Measurements from ENCODE around the gene PLCG2. TPM values are rescaled to one million over a fixed set of nuclear protein-coding genes. Genes with fewer than 3 reads are reported as not detected.
A peak's percentile ranks its signal among the peaks of the same experiment; 100 is the strongest.

PLCG2 gene
- total RNA-seq, 2 experiments from 2014 or later, result 8.3 to 10.6 TPM

GRCh38 chr16:81879625-81880024 lies 100.5 kb downstream of the PLCG2 start:
- POLR2A ChIA-PET, result no interaction called here
- CTCF ChIA-PET, result interaction anchor here (0.8 to 2.4 kb wide), 6 partner anchors 10 to 350 kb away, joined by 3 to 10 read pairs (median 3); no protein-coding TSS in a partner anchor
- intact Hi-C loops (cut with micrococcal nuclease), result loop anchor here (10.0 kb wide), 2 partner anchors 255 to 515 kb away; no protein-coding TSS in a partner anchor
- H3K9me3 Mint-ChIP-seq, result no peaks in the 10 kb centered on the region
- no peak overlapping the region for H3K27ac Mint-ChIP-seq
- H3K27me3 Mint-ChIP-seq, result no peaks in the 10 kb centered on the region
- H3K4me3 Mint-ChIP-seq, result no peak overlapping the region
- no peaks in the 10 kb centered on the region for H3K36me3 Mint-ChIP-seq
- DNase-seq, result peak; percentile 32
- no peaks in the 10 kb centered on the region for H3K4me1 Mint-ChIP-seq (ENCODE audit: low read depth)

- H3K9me3 Mint-ChIP-seq, result no peaks in the 10 kb centered on the region
- POLR2A ChIA-PET, result no interaction called here
- H3K4me3 Mint-ChIP-seq, result no peak overlapping the region
- no peak overlapping the region for H3K27ac Mint-ChIP-seq
- H3K27me3 Mint-ChIP-seq, result no peaks in the 10 kb centered on the region
- H3K4me1 Mint-ChIP-seq (ENCODE audit: low read depth), result no peaks in the 10 kb centered on the region
- CTCF ChIA-PET, result interaction anchor here (1.2 to 1.4 kb wide), 3 partner anchors 16 to 349 kb away, joined by 3 to 4 read pairs (median 3); no protein-coding TSS in a partner anchor
- intact Hi-C loops (cut with micrococcal nuclease), result no loop called here
- H3K36me3 Mint-ChIP-seq, result no peaks in the 10 kb centered on the region
- DNase-seq, result no peak
Measured at GRCh38 chr16:81880816-81881215, 101.7 kb downstream of the PLCG2 start.

- Mint-ChIP-seq H3K36me3 (no peaks in the 10 kb centered on the region), H3K4me1 (ENCODE audit: low read depth) (no peaks in the 10 kb centered on the region), H3K4me3 (no peak overlapping the region), H3K9me3 (no peaks in the 10 kb centered on the region), H3K27me3 (no peaks in the 10 kb centered on the region), H3K27ac (no peak overlapping the region)
- ChIA-PET POLR2A (no interaction called here), CTCF (no interaction called here)
- DNase-seq, result no peak
- intact Hi-C loops (cut with micrococcal nuclease), result no loop called here
Measured at GRCh38 chr16:81881228-81881627, 102.1 kb downstream of the PLCG2 start.

GRCh38 chr16:81882559-81882958 lies 103.5 kb downstream of the PLCG2 start:
- no peak for DNase-seq
- intact Hi-C loops (cut with micrococcal nuclease), result no loop called here
- Mint-ChIP-seq H3K27ac (no peak overlapping the region), H3K4me1 (ENCODE audit: low read depth) (no peaks in the 10 kb centered on the region), H3K4me3 (no peak overlapping the region), H3K36me3 (no peaks in the 10 kb centered on the region), H3K27me3 (no peaks in the 10 kb centered on the region), H3K9me3 (no peaks in the 10 kb centered on the region)
- ChIA-PET POLR2A (no interaction called here), CTCF (no interaction called here)

DNA sequence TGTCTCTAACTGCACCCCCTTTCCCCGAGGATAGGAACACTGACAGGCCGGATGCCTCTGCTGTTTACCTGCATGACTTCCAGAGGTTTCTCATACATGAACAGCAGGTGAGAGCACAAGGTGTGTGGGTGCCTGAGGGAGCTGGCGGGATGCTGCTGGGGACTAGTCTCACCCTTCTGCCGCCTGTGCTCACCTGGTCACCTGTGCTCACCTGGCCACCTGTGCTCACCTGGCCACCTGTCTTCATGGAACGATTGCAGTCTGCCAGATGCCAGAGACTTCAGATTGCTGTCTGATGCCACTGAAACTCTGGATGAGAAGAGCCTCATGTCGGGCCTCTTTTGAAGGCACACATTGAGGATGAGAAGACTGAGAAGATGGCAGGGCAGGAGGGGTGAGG lies 104.1 kb downstream of the PLCG2 start:
- Mint-ChIP-seq H3K9me3 (no peaks in the 10 kb centered on the region), H3K4me3 (no peak overlapping the region), H3K27me3 (no peaks in the 10 kb centered on the region), H3K36me3 (no peaks in the 10 kb centered on the region), H3K27ac (no peak overlapping the region), H3K4me1 (ENCODE audit: low read depth) (no peaks in the 10 kb centered on the region)
- ChIA-PET CTCF (no interaction called here), POLR2A (no interaction called here)
- no peak for DNase-seq
- intact Hi-C loops (cut with micrococcal nuclease), result no loop called here

DNA sequence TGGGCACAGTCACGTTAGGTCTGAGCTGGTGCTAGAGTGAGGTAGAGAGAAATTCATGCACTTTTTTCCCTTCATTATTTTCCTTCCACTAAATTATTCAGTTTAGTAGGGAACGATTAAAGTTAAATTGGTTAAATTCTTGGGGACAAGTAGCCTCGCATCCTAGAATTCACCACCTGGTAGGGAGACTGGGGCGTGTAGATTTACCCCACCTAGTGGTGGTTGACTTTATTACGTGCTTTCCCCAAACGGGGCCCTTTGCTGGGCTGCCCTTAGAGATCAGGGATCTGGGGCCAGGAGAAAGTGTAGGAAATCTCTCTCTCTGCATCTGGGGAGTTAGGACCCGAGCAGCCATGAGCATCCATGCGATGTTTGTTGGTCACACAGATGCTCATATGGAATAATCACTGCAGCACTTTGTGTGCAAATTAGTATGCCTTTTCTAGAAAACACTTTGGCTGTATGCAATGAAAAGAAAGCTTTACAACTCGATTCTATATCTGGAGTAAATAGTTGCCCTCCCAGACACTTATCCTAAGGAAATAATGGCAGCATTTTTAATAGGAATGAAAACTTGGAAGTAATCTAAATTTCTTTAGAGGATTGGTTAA lies 107.0 kb downstream of the PLCG2 start:
- POLR2A ChIA-PET, result no interaction called here

DNA sequence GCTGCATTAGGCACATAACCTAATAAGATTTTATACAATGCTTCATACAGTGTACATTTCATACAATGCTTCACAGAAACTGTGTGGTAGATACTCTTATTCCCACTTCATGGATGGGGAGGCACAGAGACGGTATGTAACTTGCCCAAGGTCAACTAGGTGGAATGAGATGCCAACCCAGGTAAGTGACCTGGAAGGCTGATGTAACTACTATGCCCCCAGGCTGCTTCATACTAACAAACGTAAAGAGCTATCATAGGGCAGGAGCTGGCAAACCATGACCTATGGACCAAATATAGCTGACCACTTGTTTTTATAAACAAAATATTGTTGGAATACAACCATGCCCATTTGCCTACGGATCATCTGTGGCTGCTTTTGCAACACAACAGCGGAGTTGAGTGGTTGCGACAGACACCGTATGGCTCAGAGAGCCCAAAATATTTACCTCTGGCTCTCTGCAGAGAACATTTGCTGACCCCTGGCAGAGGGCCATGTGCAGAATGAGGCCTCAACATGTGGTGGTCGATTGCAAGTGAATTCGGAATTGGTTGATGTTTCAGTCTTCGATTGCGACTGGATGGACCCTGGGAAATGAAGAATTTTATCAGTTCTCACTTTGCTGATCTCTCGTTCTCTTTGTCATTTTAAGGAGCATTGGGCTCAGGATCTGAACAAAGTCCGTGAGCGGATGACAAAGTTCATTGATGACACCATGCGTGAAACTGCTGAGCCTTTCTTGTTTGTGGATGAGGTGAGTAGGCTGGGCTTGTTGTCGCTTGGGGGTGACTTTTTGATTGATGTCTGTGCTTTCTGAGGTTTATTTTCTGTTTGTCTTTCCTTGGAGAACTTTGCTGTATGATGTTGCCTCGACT lies 109.7 kb downstream of the PLCG2 start:
- H3K4me1 Mint-ChIP-seq (ENCODE audit: low read depth), result no peaks in the 10 kb centered on the region
- H3K9me3 Mint-ChIP-seq, result no peaks in the 10 kb centered on the region
- POLR2A ChIA-PET, result interaction anchor here (1.3 kb wide), 1 partner anchor 29 kb away, joined by 3 read pairs; no protein-coding TSS in a partner anchor
- no peak overlapping the region for H3K4me3 Mint-ChIP-seq
- no peak for DNase-seq
- H3K27ac Mint-ChIP-seq, result no peak overlapping the region
- intact Hi-C loops (cut with micrococcal nuclease), result no loop called here
- H3K27me3 Mint-ChIP-seq, result no peaks in the 10 kb centered on the region
- no peaks in the 10 kb centered on the region for H3K36me3 Mint-ChIP-seq
- CTCF ChIA-PET, result interaction anchor here (0.7 to 8.5 kb wide), 7 partner anchors 10 to 857 kb away, joined by 3 to 88 read pairs (median 6); no protein-coding TSS in a partner anchor

More for the DNA sequence above, 107.0 kb downstream of the PLCG2 start:
- no peaks in the 10 kb centered on the region for H3K4me1 Mint-ChIP-seq (ENCODE audit: low read depth)
- no peaks in the 10 kb centered on the region for H3K27me3 Mint-ChIP-seq
- DNase-seq, result peak; percentile 35
- H3K27ac Mint-ChIP-seq, result no peak overlapping the region
- no peaks in the 10 kb centered on the region for H3K36me3 Mint-ChIP-seq
- no peak overlapping the region for H3K4me3 Mint-ChIP-seq
- intact Hi-C loops (cut with micrococcal nuclease), result no loop called here
- H3K9me3 Mint-ChIP-seq, result no peaks in the 10 kb centered on the region
- CTCF ChIA-PET, result interaction anchor here (1.0 to 8.5 kb wide), 12 partner anchors 8 to 521 kb away, joined by 3 to 88 read pairs (median 4); no protein-coding TSS in a partner anchor

DNA sequence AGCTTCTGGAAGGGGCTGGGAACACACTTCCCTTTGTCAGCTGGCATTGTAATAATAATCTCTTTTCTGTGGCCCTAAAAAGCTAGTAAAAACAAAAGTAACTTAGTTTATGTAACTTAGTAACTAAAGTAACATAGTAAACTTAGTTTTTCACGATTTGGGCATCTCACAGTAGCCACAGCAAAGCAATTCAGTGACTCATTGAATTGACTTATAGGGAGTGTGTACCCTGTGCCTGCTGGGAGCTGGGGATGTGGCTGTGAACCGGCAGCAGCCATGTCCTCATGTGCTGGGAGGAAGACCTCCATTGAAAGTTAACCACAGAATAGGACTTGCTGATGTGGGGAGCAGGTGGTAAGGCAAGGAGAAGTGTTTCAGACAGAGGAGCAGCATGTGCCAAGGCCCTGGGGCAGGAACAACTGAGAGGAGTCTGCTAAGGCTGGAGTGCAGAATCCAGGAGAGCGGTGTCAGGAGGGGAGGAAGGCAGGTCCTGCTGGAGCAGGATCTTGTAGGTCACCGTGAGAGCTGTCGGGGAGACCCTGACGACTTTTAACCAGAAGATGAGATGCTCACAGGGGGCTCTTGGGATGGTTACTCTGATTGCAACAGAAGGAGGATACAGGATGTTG lies 112.8 kb downstream of the PLCG2 start:
- Mint-ChIP-seq H3K4me3 (no peak overlapping the region), H3K4me1 (ENCODE audit: low read depth) (no peaks in the 10 kb centered on the region), H3K27me3 (no peaks in the 10 kb centered on the region), H3K36me3 (no peaks in the 10 kb centered on the region), H3K27ac (no peak overlapping the region), H3K9me3 (no peaks in the 10 kb centered on the region)
- ChIA-PET POLR2A (no interaction called here), CTCF (interaction anchor here (0.6 to 8.5 kb wide), 8 partner anchors 10 to 337 kb away, joined by 3 to 88 read pairs (median 4); no protein-coding TSS in a partner anchor)
- intact Hi-C loops (cut with micrococcal nuclease), result loop anchor here (10.0 kb wide), 1 partner anchor 123 kb away; the partner anchor contains the start of gene SDR42E1
- DNase-seq, result no peak

DNA sequence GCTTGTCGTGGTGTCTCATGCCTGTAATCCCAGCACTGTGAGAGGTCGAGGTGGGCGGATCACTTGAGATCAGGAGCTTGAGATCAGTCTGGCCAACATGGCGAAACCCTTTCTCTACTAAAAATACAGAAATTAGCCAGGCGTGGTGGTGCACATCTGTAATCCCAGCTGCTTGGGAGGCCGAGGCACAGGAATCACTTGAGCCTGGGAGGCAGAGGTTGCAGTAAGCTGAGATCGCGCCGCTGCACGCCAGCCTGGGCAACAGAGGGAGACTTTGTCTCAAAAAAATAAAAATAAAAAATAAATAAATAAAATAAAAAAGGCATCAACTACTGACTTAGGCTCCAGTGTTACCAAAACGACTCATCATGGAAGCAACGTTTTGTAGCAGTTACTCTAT lies 115.5 kb downstream of the PLCG2 start:
- Mint-ChIP-seq H3K9me3 (no peaks in the 10 kb centered on the region), H3K27me3 (no peaks in the 10 kb centered on the region), H3K27ac (no peak overlapping the region), H3K36me3 (no peaks in the 10 kb centered on the region), H3K4me1 (ENCODE audit: low read depth) (no peaks in the 10 kb centered on the region), H3K4me3 (no peak overlapping the region)
- ChIA-PET POLR2A (no interaction called here), CTCF (interaction anchor here (1.3 to 1.9 kb wide), 3 partner anchors 9 to 335 kb away, joined by 7 to 10 read pairs (median 9); no protein-coding TSS in a partner anchor)
- DNase-seq, result no peak
- intact Hi-C loops (cut with micrococcal nuclease), result loop anchor here (10.0 kb wide), 1 partner anchor 120 kb away; the partner anchor contains the start of gene SDR42E1

GRCh38 chr16:81896902-81897301 lies 117.8 kb downstream of the PLCG2 start:
- Mint-ChIP-seq H3K4me3 (no peak overlapping the region), H3K36me3 (no peaks in the 10 kb centered on the region), H3K27ac (no peak overlapping the region), H3K9me3 (no peaks in the 10 kb centered on the region), H3K27me3 (no peaks in the 10 kb centered on the region), H3K4me1 (ENCODE audit: low read depth) (no peaks in the 10 kb centered on the region)
- ChIA-PET POLR2A (no interaction called here), CTCF (interaction anchor here (1.6 kb wide), 1 partner anchor 17 kb away, joined by 4 read pairs; no protein-coding TSS in a partner anchor)
- no peak for DNase-seq
- intact Hi-C loops (cut with micrococcal nuclease), result loop anchor here (10.0 kb wide), 1 partner anchor 118 kb away; the partner anchor contains the start of gene SDR42E1

DNA sequence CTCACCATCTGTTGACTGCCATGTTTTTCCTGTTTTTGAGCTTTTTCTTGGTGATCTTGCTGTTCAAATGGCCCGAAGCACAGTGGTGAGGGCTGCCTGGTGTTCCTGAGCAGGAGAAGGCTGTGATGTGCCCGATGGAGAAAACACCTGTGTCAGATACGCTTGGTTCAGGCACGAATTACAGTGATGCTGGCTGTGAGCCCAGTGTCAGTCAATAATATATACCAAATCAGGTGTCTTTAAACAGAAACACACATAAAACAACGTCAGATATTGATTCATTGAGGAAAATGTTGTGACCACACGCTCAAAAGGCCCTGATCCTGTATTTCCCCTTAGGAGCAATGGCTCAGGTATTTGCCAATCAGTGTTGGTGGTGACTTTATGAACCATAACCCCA lies 120.5 kb downstream of the PLCG2 start:
- Mint-ChIP-seq H3K4me1 (ENCODE audit: low read depth) (no peaks in the 10 kb centered on the region), H3K4me3 (no peak overlapping the region), H3K27me3 (no peaks in the 10 kb centered on the region), H3K9me3 (peaks cover 6% of the 10 kb centered on the region), H3K36me3 (no peaks in the 10 kb centered on the region), H3K27ac (no peak overlapping the region)
- ChIA-PET POLR2A (no interaction called here), CTCF (interaction anchor here (3.9 kb wide), 1 partner anchor 12 kb away, joined by 16 read pairs; no protein-coding TSS in a partner anchor)
- intact Hi-C loops (cut with micrococcal nuclease), result loop anchor here (10.0 kb wide), 1 partner anchor 115 kb away; the partner anchor contains the start of gene SDR42E1
- DNase-seq, result no peak

DNA sequence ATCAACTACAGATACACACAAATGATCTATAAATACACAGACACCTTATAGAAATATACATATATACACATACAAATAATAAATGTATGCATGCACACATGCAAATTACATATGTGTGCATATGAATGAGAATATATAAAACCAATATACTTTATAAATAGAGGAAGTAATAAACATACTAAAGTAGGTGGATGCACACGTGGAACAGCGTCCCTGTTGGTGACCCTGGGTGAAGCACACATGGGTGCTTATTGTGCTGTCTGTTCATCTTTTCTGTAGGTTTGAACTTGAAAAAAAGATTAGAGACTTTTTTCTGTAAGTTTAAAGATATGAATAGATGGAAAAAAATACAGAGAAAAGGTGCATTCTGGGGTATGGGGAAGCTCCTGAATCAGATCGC lies 120.9 kb downstream of the PLCG2 start:
- Mint-ChIP-seq H3K27ac (no peak overlapping the region), H3K27me3 (no peaks in the 10 kb centered on the region), H3K9me3 (peaks cover 6% of the 10 kb centered on the region), H3K4me3 (no peak overlapping the region), H3K4me1 (ENCODE audit: low read depth) (no peaks in the 10 kb centered on the region), H3K36me3 (no peaks in the 10 kb centered on the region)
- ChIA-PET CTCF (interaction anchor here (1.2 to 3.9 kb wide), 2 partner anchors 10 to 13 kb away, joined by 4 to 16 read pairs; no protein-coding TSS in a partner anchor), POLR2A (no interaction called here)
- no peak for DNase-seq
- intact Hi-C loops (cut with micrococcal nuclease), result no loop called here
